ENCODE data around the gene LHX6.

Gene LHX6

DNA sequence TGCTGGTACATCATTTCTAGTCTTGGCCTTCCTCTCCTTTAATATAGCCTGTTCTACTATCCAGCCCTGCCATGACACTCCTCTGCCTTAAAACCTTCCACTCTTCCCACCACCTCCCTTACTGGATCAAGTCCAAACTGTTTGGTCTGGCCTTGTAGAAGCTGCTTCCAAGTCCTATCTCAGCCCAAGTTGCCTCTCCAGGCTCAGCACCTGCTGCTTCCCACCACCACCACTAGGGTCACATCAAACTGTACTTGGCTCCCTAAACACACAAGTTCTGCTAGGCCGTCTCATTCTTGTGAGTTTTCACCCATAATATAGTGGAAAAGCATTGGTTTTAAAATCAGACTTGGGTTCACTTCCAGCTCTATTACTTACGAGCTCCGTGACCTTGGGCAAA is 70.6 kb downstream of the LHX6 start:
- DNase-seq = peak in 1 of 56 donors; percentile 5

DNA sequence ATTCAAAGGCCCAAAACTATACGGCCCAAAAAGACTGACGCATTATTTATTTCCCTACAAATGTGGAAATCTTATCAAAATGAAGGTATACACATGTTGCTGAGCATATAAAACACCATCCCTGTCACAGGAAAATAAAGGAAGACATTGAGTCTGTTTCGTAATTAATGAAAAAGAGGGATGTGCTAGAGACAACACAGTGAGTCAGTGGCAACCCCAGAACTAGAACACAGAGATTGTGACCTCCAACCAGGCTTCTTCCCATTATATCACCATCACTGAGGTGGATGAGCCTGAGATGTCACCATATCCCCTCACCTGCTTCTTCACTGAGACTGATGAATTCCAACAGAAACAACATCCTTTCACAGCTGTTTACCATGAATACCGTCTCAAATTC is 73.0 kb downstream of the LHX6 start:
- DNase-seq = no peak

All from amygdala (tissue), 56 donors.